MCF 10A (cell line): Measurements from ENCODE around the gene RNF217. TPM values are rescaled to one million over a fixed set of nuclear protein-coding genes. Genes with fewer than 3 reads are reported as not detected.

Experiments
- BruUV-seq: library from RNA; stranded (reverse); fragments of 400-500 nt; replicated peaks from 2 replicates; lab custom pipeline; 2021; lab: Mats Ljungman, UMichigan
- CTCF ChIA-PET: fragments of 300-600 bp; sonication (Branson Sonifier 250); formaldehyde crosslinking; extraction: SDS; loops from one replicate; lab custom pipeline; 2021; ENCODE audit warnings: antibody characterized with exemption, inconsistent platforms; lab: Yijun Ruan, JAX
- POLR2A ChIA-PET: fragments of 300-600, 350-650 bp; sonication (Branson Sonifier 250); formaldehyde crosslinking; extraction: SDS; loops from one replicate; lab custom pipeline; 2020; ENCODE audit warnings: antibody characterized with exemption, inconsistent platforms; lab: Yijun Ruan, JAX
- DNase-seq: peaks from one replicate; pipeline ENCODE4 v3.0.0-alpha.2; 2018; ENCODE audit not compliant: unreplicated experiment
- H3K27ac Mint-ChIP-seq: one replicate; pipeline ENCODE4 v1.8.0; 2022; ENCODE audit warnings: mild to moderate bottlenecking, low read depth, mixed read lengths; ENCODE audit not compliant: unreplicated experiment
- H3K27me3 Mint-ChIP-seq: one replicate; pipeline ENCODE4 v1.8.0; 2022; ENCODE audit warnings: mixed read lengths; ENCODE audit not compliant: insufficient read depth, unreplicated experiment
- H3K36me3 Mint-ChIP-seq: one replicate; pipeline ENCODE4 v1.8.0; 2022; ENCODE audit warnings: mild to moderate bottlenecking, moderate library complexity, mixed read lengths; ENCODE audit not compliant: insufficient read depth, unreplicated experiment
- H3K4me1 Mint-ChIP-seq: one replicate; pipeline ENCODE4 v1.8.0; 2022; ENCODE audit warnings: mixed read lengths; ENCODE audit not compliant: insufficient read depth, unreplicated experiment
- H3K4me3 Mint-ChIP-seq: one replicate; pipeline ENCODE4 v1.8.0; 2022; ENCODE audit warnings: mild to moderate bottlenecking, moderate library complexity, mixed read lengths; ENCODE audit not compliant: unreplicated experiment
- H3K9me3 Mint-ChIP-seq: one replicate; pipeline ENCODE4 v1.8.0; 2022; ENCODE audit warnings: mixed read lengths; ENCODE audit not compliant: unreplicated experiment
- CTCF ChIP-seq: fragments of 200-600 bp; IDR thresholded peaks from one replicate; pipeline ENCODE4 v1.8.0; 2022; ENCODE audit warnings: antibody characterized with exemption, mild to moderate bottlenecking; ENCODE audit not compliant: unreplicated experiment
- intact Hi-C: fragments of 100-400 bp; cut with micrococcal nuclease; formaldehyde crosslinking; loops from 2 replicates; pipeline ENCODE4 v1.14.1; 2022
- total RNA-seq: library from RNA; stranded (reverse); gene quantifications from 2 replicates; pipeline ENCODE4 v1.2.3, GENCODE V29; 2022

RNF217 gene
- total RNA-seq, 1 experiment from 2014 or later: 24.8 TPM

- TF ChIP-seq CTCF: no peak
- Mint-ChIP-seq H3K4me3 (no peak overlapping the region), H3K9me3 (no peaks in the 10 kb centered on the region), H3K4me1 (no peaks in the 10 kb centered on the region), H3K27ac (no peak overlapping the region), H3K27me3 (no peaks in the 10 kb centered on the region), H3K36me3 (peaks cover 18% of the 10 kb centered on the region)
- DNase-seq: no peak
- ChIA-PET CTCF (interaction anchor here (0.6 kb wide), 1 partner anchor 13 kb away, joined by 3 read pairs; no protein-coding TSS in a partner anchor), POLR2A (no interaction called here)
- intact Hi-C loops: no loop called here
- no TSS peak for BruUV-seq
Observed at GRCh38 chr6:125063307-125063706, 101.1 kb downstream of the RNF217 start.

GRCh38 chr6:125066140-125066539 is 103.9 kb downstream of the RNF217 start:
- no TSS peak for BruUV-seq
- Mint-ChIP-seq H3K4me3 (no peak overlapping the region), H3K4me1 (no peaks in the 10 kb centered on the region), H3K27me3 (no peaks in the 10 kb centered on the region), H3K27ac (no peak overlapping the region), H3K9me3 (no peaks in the 10 kb centered on the region), H3K36me3 (peaks cover 6% of the 10 kb centered on the region)
- POLR2A ChIA-PET: interaction anchor here (0.6 to 1.6 kb wide), 5 partner anchors 8 to 1952 kb away, joined by 3 to 7 read pairs (median 3); no protein-coding TSS in a partner anchor
- intact Hi-C loops: no loop called here
- CTCF ChIA-PET: interaction anchor here (0.6 to 3.9 kb wide), 6 partner anchors 19 to 256 kb away, joined by 3 to 19 read pairs (median 6); partner anchors contain the start of gene RNF217
- TF ChIP-seq CTCF: no peak
- no peak for DNase-seq

- H3K4me1 Mint-ChIP-seq: no peaks in the 10 kb centered on the region
- peak; percentile 75 for DNase-seq
- BruUV-seq: no TSS peak
Observed at GRCh38 chr6:125066964-125067363, 104.7 kb downstream of the RNF217 start.

More at GRCh38 chr6:125066964-125067363, 104.7 kb downstream of the RNF217 start:
- POLR2A ChIA-PET: interaction anchor here (0.6 to 2.9 kb wide), 7 partner anchors 8 to 1952 kb away, joined by 3 to 7 read pairs (median 3); no protein-coding TSS in a partner anchor
- H3K27ac Mint-ChIP-seq: no peak overlapping the region
- H3K4me3 Mint-ChIP-seq: no peak overlapping the region
- CTCF ChIA-PET: interaction anchor here (0.7 to 3.9 kb wide), 6 partner anchors 29 to 256 kb away, joined by 3 to 19 read pairs (median 6); partner anchors contain the start of gene RNF217
- no peaks in the 10 kb centered on the region for H3K27me3 Mint-ChIP-seq
- no peak for TF ChIP-seq CTCF
- no peaks in the 10 kb centered on the region for H3K9me3 Mint-ChIP-seq
- intact Hi-C loops: no loop called here
- peaks cover 6% of the 10 kb centered on the region for H3K36me3 Mint-ChIP-seq
